Heart left ventricle (tissue), 13 donors: Measurements from ENCODE around the gene PITPNM1.

Experiments
- CTCF ChIP-seq, 12 donors: fragments of 200-600 bp; sonication (generic) in 4 of 12; IDR thresholded peaks; one replicate each; pipeline versions ENCODE4 v1.5.0 to v1.8.0; 2018 to 2022; ENCODE audit warnings: antibody characterized with exemption in 12 of 12, mild to moderate bottlenecking in 5 of 12
- POLR2A ChIP-seq, 2 donors: fragments of 450-650 bp; IDR thresholded peaks; one replicate each; pipeline ENCODE4 v1.6.1; 2017; ENCODE audit warnings: antibody characterized with exemption in 2 of 2, mild to moderate bottlenecking in 2 of 2, moderate library complexity in 2 of 2
- donor health status: ischemic (EF 13 %, LVEDD 7.1; RV severe dilation, severe dysfunction).
- donor health status: DM: no; HTN: yes; CAD: no.
- donor health status: DM: no; HTN: no; CAD: no.
- donor health status: ischemic (EF 25% LVEDD 6.9; RV normal size, moderate dysfunction).
- donor health status: ischemic (EF 25% LVEDD 5.7; RV mildly dilated, moderate dysfunction).
- donor health status: ischemic (EF 35%, LVEDD 5.7; RV mildly dilated, moderate dysfunction).
- donor health status: nonischemic (EF 11% LVEDD 7.7; RV severe dilation, severe dysfunction).
- donor health status: DM: yes; HTN: yes; CAD: no.
- donor health status: PGD.
- donor health status: ischemic (EF 29% LVEDD 5.4; RV normal size, mild dysfunction).
- donor health status: nonischemic (EF 23%, LVEDD 6.1; RV moderate dilation, normal function).

- TF ChIP-seq CTCF (IDR thresholded peaks at IDR 0.05) (peak in 6 of 12 donors; percentile 4 to 50 (median 27)), POLR2A (IDR thresholded peaks at IDR 0.05) (no peak)
Observed at GRCh38 chr11:67506426-67507051, 1.4 kb upstream of the PITPNM1 start.
